Activated T-helper 2 cell treated with anti-CD3 and anti-CD28 coated beads, Interferon-gamma antibody, Interleukin-2, Interleukin-4, amounts not matched to agents 10 μg/mL and 5 μg/mL and 100 μg/mL, durations not matched to agents 14 hours and 24 hours and 36 hours (primary cell): ENCODE measurements around the gene INTS11. TPM values are rescaled to one million over a fixed set of nuclear protein-coding genes. Genes with fewer than 3 reads are reported as not detected.

ENCODE experiments used
- DNase-seq: peaks from one replicate; pipeline ENCODE4 v3.0.0; 2021; ENCODE audit warnings: low spot score
- H3K27ac Mint-ChIP-seq: one replicate; pipeline ENCODE4 v1.8.0; 2021; ENCODE audit warnings: mixed read lengths
- H3K27me3 Mint-ChIP-seq: one replicate; pipeline ENCODE4 v1.8.0; 2021; ENCODE audit warnings: low read depth, mixed read lengths
- H3K36me3 Mint-ChIP-seq: one replicate; pipeline ENCODE4 v1.8.0; 2021; ENCODE audit warnings: low read depth, mixed read lengths
- H3K4me1 Mint-ChIP-seq: one replicate; pipeline ENCODE4 v1.8.0; 2021; ENCODE audit warnings: low read depth, mixed read lengths
- H3K4me3 Mint-ChIP-seq: one replicate; pipeline ENCODE4 v1.8.0; 2021; ENCODE audit warnings: low read depth, mild to moderate bottlenecking, moderate library complexity, mixed read lengths
- H3K9me3 Mint-ChIP-seq: one replicate; pipeline ENCODE4 v1.8.0; 2021; ENCODE audit warnings: mixed read lengths
- intact Hi-C: fragments of 100-400 bp; cut with micrococcal nuclease; formaldehyde crosslinking; loops from one replicate; pipeline ENCODE4 v1.15.1; 2023
- total RNA-seq: library from RNA; stranded (reverse); gene quantifications from 2 replicates; pipeline ENCODE4 v1.2.3, GENCODE V29; 2022

INTS11 gene
- total RNA-seq, 1 donor from 2014 or later: 127 TPM

GRCh38 chr1:1307923-1308755 lies 16.3 kb downstream of the INTS11 start, which contains the start of the genes ACAP3 and PUSL1:
Gene ACAP3 (minus strand): TSS chr1:1307930. CDS start chr1:1307815, 115 bp downstream.
Gene PUSL1 (plus strand): TSS chr1:1308597. CDS start chr1:1308644, 47 bp downstream.
- peaks cover 9% of the 10 kb centered on the region for H3K36me3 Mint-ChIP-seq

GRCh38 chr1:1307261-1307922 lies 17.1 kb downstream of the INTS11 start:
- no peak for DNase-seq
- no peaks in the 10 kb centered on the region for H3K9me3 Mint-ChIP-seq

More at GRCh38 chr1:1307923-1308755, 16.3 kb downstream of the INTS11 start, which contains the start of the genes ACAP3 and PUSL1:
- H3K9me3 Mint-ChIP-seq: no peaks in the 10 kb centered on the region
- intact Hi-C loops: loop anchor here (1.0 to 10.0 kb wide), 4 partner anchors 16 to 191 kb away; partner anchors contain the start of genes AURKAIP1, C1orf159, CPTP and DVL1
- no peaks in the 10 kb centered on the region for H3K27me3 Mint-ChIP-seq
- H3K27ac Mint-ChIP-seq: peak within 1 kb of the TSS; percentile 79
- peaks cover 10% of the 10 kb centered on the region for H3K4me1 Mint-ChIP-seq
- DNase-seq: peak; percentile 89
- peak within 1 kb of the TSS; percentile 85 for H3K4me3 Mint-ChIP-seq

GRCh38 chr1:1306661-1307260 lies 17.7 kb downstream of the INTS11 start:
- H3K4me1 Mint-ChIP-seq: peaks cover 10% of the 10 kb centered on the region
- H3K4me3 Mint-ChIP-seq: peak overlapping the region; percentile 84
- no peak for DNase-seq
- intact Hi-C loops: loop anchor here (5.0 to 10.0 kb wide), 2 partner anchors 68 to 189 kb away; partner anchors contain the start of genes AURKAIP1 and C1orf159
- peak overlapping the region; percentile 72 for H3K27ac Mint-ChIP-seq
- H3K27me3 Mint-ChIP-seq: no peaks in the 10 kb centered on the region
- peaks cover 6% of the 10 kb centered on the region for H3K36me3 Mint-ChIP-seq
- no peaks in the 10 kb centered on the region for H3K9me3 Mint-ChIP-seq

More at GRCh38 chr1:1307261-1307922, 17.1 kb downstream of the INTS11 start:
- intact Hi-C loops: loop anchor here (5.0 to 10.0 kb wide), 2 partner anchors 67 to 190 kb away; partner anchors contain the start of genes AURKAIP1 and C1orf159
- peaks cover 10% of the 10 kb centered on the region for H3K4me1 Mint-ChIP-seq
- H3K36me3 Mint-ChIP-seq: peaks cover 6% of the 10 kb centered on the region
- peak overlapping the region; percentile 84 for H3K4me3 Mint-ChIP-seq
- no peaks in the 10 kb centered on the region for H3K27me3 Mint-ChIP-seq
- H3K27ac Mint-ChIP-seq: peak overlapping the region; percentile 72

DNA sequence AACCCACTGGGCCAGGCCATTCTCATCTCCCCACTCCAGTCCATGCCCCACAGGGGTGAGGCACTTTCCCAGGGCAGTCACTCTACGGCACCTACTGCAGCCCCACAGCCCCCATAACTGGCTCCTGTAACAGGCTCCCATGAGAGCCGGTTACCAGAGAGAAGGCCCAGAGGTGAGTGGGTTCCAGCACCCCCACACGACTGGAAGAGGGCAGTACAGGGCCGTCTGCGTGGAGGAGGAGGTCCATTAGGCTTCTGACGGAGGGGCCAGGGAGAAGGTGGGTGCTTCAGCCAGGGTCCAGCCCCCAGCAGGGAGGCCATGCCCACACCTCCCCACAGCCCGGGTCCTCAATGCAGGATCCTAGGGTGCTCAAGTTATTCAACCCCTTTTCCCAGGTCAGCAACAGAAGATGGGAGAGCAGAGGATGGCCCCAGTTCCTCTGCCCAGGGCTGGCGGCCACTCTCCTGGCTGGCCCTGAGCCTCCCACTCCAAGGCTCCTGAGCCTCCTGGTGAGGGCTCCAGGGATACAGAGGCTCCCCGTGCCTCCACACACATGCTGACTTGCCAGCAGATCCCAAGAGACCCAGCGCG lies 18.3 kb downstream of the INTS11 start:
- no peak for DNase-seq
- Mint-ChIP-seq H3K36me3 (peaks cover 6% of the 10 kb centered on the region), H3K4me3 (peak overlapping the region; percentile 84), H3K9me3 (no peaks in the 10 kb centered on the region), H3K4me1 (peaks cover 10% of the 10 kb centered on the region), H3K27ac (peak overlapping the region; percentile 72), H3K27me3 (no peaks in the 10 kb centered on the region)
- intact Hi-C loops: loop anchor here (5.0 to 10.0 kb wide), 2 partner anchors 69 to 189 kb away; partner anchors contain the start of genes AURKAIP1 and C1orf159

- H3K36me3 Mint-ChIP-seq: peaks cover 2% of the 10 kb centered on the region
- H3K4me1 Mint-ChIP-seq: peaks cover 10% of the 10 kb centered on the region
- H3K9me3 Mint-ChIP-seq: no peaks in the 10 kb centered on the region
- H3K27ac Mint-ChIP-seq: peak overlapping the region; percentile 72
- H3K4me3 Mint-ChIP-seq: peak overlapping the region; percentile 84
- intact Hi-C loops: loop anchor here (5.0 to 10.0 kb wide), 2 partner anchors 69 to 188 kb away; partner anchors contain the start of genes AURKAIP1 and C1orf159
- H3K27me3 Mint-ChIP-seq: no peaks in the 10 kb centered on the region
- peak; percentile 65 for DNase-seq
Measured at GRCh38 chr1:1305300-1306069, 19.0 kb downstream of the INTS11 start.

DNA sequence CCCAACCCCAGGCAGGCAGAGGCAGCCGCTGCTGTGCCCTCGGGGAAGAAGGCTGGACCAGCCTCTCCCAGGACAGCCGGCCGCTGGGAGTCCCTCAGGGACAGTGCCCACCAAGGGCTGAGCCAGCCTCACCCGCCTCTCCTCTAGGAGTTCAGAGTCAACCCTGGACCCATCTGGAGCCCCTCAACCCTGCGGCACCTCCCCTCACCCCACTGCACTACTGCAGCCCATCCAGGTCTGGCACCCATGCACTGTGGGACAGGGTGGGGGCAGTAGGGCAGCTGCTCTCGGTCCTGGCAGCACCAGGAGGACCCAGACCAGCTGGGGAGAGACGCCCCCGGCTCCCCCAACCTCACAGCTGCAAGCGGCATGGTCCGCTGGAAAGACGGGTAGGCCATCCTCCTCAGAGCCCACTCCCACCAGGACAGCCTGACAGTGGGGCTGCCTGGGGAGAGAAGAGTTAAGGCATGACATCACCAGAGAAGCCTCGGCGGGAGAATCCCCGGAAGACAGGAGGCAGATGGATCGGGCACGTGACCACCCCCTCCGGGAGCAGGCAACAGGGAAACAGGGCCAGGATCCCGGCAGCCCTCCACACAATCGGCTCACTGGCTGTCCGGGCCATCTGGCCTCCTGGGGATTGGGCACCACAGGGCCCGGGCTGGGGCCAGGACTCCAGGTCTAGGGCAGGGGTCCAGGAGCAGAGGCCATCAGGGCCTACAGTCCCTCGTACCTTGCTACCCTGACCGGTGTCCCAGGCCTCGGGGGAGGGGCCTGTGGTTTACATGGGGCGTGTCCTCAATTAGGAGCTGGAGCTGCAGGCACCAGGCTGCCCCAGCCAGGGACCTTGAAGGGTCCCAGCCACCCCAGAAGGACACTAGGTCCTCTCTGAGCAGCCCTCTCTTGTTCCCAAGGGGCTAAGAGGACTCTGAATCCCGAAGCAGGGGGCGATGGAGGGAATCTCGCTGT lies 19.8 kb downstream of the INTS11 start:
- Mint-ChIP-seq H3K27me3 (no peaks in the 10 kb centered on the region), H3K9me3 (no peaks in the 10 kb centered on the region), H3K27ac (no peak overlapping the region), H3K36me3 (no peaks in the 10 kb centered on the region), H3K4me1 (peaks cover 10% of the 10 kb centered on the region), H3K4me3 (peak overlapping the region; percentile 84)
- DNase-seq: no peak
- intact Hi-C loops: loop anchor here (5.0 to 10.0 kb wide), 2 partner anchors 70 to 187 kb away; partner anchors contain the start of genes AURKAIP1 and C1orf159

DNA sequence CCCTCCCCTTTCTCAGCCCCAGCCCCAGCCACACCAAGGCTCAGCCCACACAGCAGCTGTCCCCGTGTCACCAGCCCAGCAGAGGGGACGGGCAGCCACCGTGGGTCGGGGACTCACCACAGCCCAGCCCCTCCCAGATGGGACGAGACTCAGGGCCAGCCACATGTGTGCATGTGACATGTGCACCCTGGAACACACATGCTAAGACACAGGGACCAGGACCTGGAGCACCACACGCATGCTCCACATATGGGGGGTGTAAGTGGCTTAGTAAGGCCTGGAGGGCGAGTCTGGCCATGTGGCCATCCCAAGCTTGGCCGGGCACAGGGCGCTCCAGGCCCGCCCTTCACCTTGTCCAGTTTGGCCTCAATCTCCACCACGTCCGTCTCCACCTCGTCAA lies 20.7 kb downstream of the INTS11 start:
- DNase-seq: no peak
- no peaks in the 10 kb centered on the region for H3K9me3 Mint-ChIP-seq
- intact Hi-C loops: loop anchor here (10.0 kb wide), 1 partner anchor 71 kb away; the partner anchor contains the start of gene AURKAIP1
- H3K27ac Mint-ChIP-seq: no peak overlapping the region
- H3K4me1 Mint-ChIP-seq: peaks cover 10% of the 10 kb centered on the region
- H3K27me3 Mint-ChIP-seq: no peaks in the 10 kb centered on the region
- no peaks in the 10 kb centered on the region for H3K36me3 Mint-ChIP-seq
- no peak overlapping the region for H3K4me3 Mint-ChIP-seq

DNA sequence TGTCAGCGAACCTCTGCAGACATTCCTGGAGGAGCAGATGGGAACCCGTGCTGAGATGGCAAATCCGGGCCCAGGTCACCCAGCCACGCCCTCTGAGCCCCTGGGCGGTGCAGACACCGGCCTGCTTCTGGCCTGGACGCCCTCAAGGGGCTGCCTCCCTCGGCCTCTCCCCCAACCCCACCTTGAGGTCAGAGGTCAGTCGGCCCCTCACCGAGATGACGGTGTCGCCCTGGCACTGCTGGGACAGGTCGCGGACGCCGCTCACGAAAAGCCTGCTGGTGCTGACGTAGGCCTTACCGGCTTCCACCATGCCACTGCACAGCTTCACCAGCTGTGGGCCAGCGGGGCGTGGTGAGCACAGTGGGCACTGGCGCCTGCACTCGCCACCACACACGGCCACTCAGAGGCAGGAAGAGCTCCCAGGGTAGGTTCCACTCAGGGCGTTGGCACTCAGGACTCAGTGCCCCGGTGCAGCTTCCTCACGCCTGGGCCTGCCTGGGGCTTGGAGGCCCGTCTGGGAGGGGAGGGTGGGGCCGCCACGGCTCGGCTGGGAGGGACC lies 21.4 kb downstream of the INTS11 start:
- no peaks in the 10 kb centered on the region for H3K9me3 Mint-ChIP-seq
- H3K4me1 Mint-ChIP-seq: peaks cover 10% of the 10 kb centered on the region
- H3K36me3 Mint-ChIP-seq: no peaks in the 10 kb centered on the region
- no peaks in the 10 kb centered on the region for H3K27me3 Mint-ChIP-seq
- DNase-seq: no peak
- intact Hi-C loops: loop anchor here (10.0 kb wide), 1 partner anchor 72 kb away; the partner anchor contains the start of gene AURKAIP1
- H3K4me3 Mint-ChIP-seq: no peak overlapping the region
- no peak overlapping the region for H3K27ac Mint-ChIP-seq

GRCh38 chr1:1302006-1302430 lies 22.4 kb downstream of the INTS11 start:
- no peak overlapping the region for H3K27ac Mint-ChIP-seq
- no peak for DNase-seq
- H3K27me3 Mint-ChIP-seq: no peaks in the 10 kb centered on the region
- H3K36me3 Mint-ChIP-seq: no peaks in the 10 kb centered on the region
- H3K4me1 Mint-ChIP-seq: peaks cover 10% of the 10 kb centered on the region
- intact Hi-C loops: loop anchor here (10.0 kb wide), 1 partner anchor 73 kb away; the partner anchor contains the start of gene AURKAIP1
- H3K4me3 Mint-ChIP-seq: no peak overlapping the region
- no peaks in the 10 kb centered on the region for H3K9me3 Mint-ChIP-seq

- H3K4me1 Mint-ChIP-seq: no peaks in the 10 kb centered on the region
- H3K36me3 Mint-ChIP-seq: no peaks in the 10 kb centered on the region
- H3K9me3 Mint-ChIP-seq: no peaks in the 10 kb centered on the region
- no peaks in the 10 kb centered on the region for H3K27me3 Mint-ChIP-seq
- H3K4me3 Mint-ChIP-seq: no peak overlapping the region
- no peak for DNase-seq
- intact Hi-C loops: loop anchor here (10.0 kb wide), 1 partner anchor 74 kb away; the partner anchor contains the start of gene AURKAIP1
- no peak overlapping the region for H3K27ac Mint-ChIP-seq
Measured at GRCh38 chr1:1300352-1300739, 24.1 kb downstream of the INTS11 start.
